Astrocyte (in vitro differentiated cells and primary cell): ENCODE results near the gene CFDP1. TPM values are rescaled to one million over a fixed set of nuclear protein-coding genes. Genes with fewer than 3 reads are reported as not detected.

Experiments
- DNase-seq: peaks from one replicate; pipeline ENCODE4 v3.0.0-alpha.2; 2010; ENCODE audit warnings: low read depth
- FAIRE-seq: peaks from 2 replicates; lab custom pipeline; 2011; peaks lifted over from hg19 to GRCh38; lab: Jason Lieb, UNC
- H2AFZ ChIP-seq: 2 replicates; pipeline ENCODE4 v1.6.0; 2012; ENCODE audit warnings: low read depth, low read length, inconsistent platforms
- H3K27ac ChIP-seq: 2 replicates; pipeline ENCODE4 v1.5.1; 2011; ENCODE audit warnings: low read depth, low read length, inconsistent platforms
- H3K27me3 ChIP-seq: 2 replicates; pipeline ENCODE4 v1.6.0; 2011; ENCODE audit warnings: low read length, inconsistent platforms; ENCODE audit not compliant: insufficient read depth
- H3K36me3 ChIP-seq: 2 replicates; pipeline ENCODE4 v1.5.1; 2011; ENCODE audit warnings: low read length, inconsistent platforms; ENCODE audit not compliant: insufficient read depth
- H3K4me1 ChIP-seq: 2 replicates; pipeline ENCODE4 v1.5.1; 2011; ENCODE audit warnings: low read length, inconsistent platforms; ENCODE audit not compliant: insufficient read depth
- H3K4me2 ChIP-seq: 2 replicates; pipeline ENCODE4 v1.6.0; 2012; ENCODE audit warnings: low read length, inconsistent platforms
- H3K4me3 ChIP-seq: 2 replicates; pipeline ENCODE4 v1.5.1; 2011; ENCODE audit warnings: low read depth, mild to moderate bottlenecking, low read length, inconsistent platforms; ENCODE audit not compliant: insufficient read depth
- H3K79me2 ChIP-seq: 2 replicates; pipeline ENCODE4 v1.6.0; 2012; ENCODE audit warnings: mild to moderate bottlenecking, low read length, inconsistent platforms; ENCODE audit not compliant: insufficient read depth
- H3K9ac ChIP-seq: 2 replicates; pipeline ENCODE4 v1.6.0; 2012; ENCODE audit warnings: mild to moderate bottlenecking, low read length, inconsistent platforms
- H3K9me3 ChIP-seq: 2 replicates; pipeline ENCODE4 v1.5.1; 2012; ENCODE audit warnings: low read depth, mild to moderate bottlenecking, low read length, inconsistent platforms; ENCODE audit not compliant: insufficient read depth
- H4K20me1 ChIP-seq: 2 replicates; pipeline ENCODE4 v1.6.0; 2012; ENCODE audit warnings: low read length, inconsistent platforms; ENCODE audit not compliant: insufficient read depth
- H3K27ac Mint-ChIP-seq: one replicate; pipeline ENCODE4 v1.8.0; 2021; ENCODE audit warnings: mild to moderate bottlenecking, mixed read lengths; ENCODE audit not compliant: unreplicated experiment
- H3K27me3 Mint-ChIP-seq: one replicate; pipeline ENCODE4 v1.8.0; 2021; ENCODE audit warnings: low read depth, mixed read lengths; ENCODE audit not compliant: unreplicated experiment
- H3K36me3 Mint-ChIP-seq: one replicate; pipeline ENCODE4 v1.8.0; 2021; ENCODE audit warnings: low read depth, mixed read lengths; ENCODE audit not compliant: unreplicated experiment
- H3K4me1 Mint-ChIP-seq: one replicate; pipeline ENCODE4 v1.8.0; 2021; ENCODE audit warnings: low read depth, mixed read lengths; ENCODE audit not compliant: unreplicated experiment
- H3K4me3 Mint-ChIP-seq: one replicate; pipeline ENCODE4 v1.8.0; 2021; ENCODE audit warnings: mild to moderate bottlenecking, moderate library complexity, mixed read lengths; ENCODE audit not compliant: unreplicated experiment
- H3K9me3 Mint-ChIP-seq: one replicate; pipeline ENCODE4 v1.8.0; 2021; ENCODE audit warnings: mild to moderate bottlenecking, mixed read lengths; ENCODE audit not compliant: unreplicated experiment
- EZH2 ChIP-seq: IDR thresholded peaks from 2 replicates; pipeline ENCODE4 v1.6.1; 2012; ENCODE audit warnings: mild to moderate bottlenecking, low read length, inconsistent platforms; ENCODE audit not compliant: insufficient read depth
- total RNA-seq: library from RNA; stranded (reverse); gene quantifications from 2 replicates; pipeline ENCODE4 v1.2.1, GENCODE V29; 2021
- TF ChIP-seq, protein P1 (sequence below): IDR thresholded peaks from 2 replicates; pipeline ENCODE4 v1.5.1; 2011; ENCODE audit warnings: low read depth, mild to moderate bottlenecking, inconsistent platforms, low read length, moderate library complexity; ENCODE audit not compliant: insufficient read depth

The CFDP1 gene
- total RNA-seq, 1 donor from 2014 or later, result 36.9 TPM

DNA sequence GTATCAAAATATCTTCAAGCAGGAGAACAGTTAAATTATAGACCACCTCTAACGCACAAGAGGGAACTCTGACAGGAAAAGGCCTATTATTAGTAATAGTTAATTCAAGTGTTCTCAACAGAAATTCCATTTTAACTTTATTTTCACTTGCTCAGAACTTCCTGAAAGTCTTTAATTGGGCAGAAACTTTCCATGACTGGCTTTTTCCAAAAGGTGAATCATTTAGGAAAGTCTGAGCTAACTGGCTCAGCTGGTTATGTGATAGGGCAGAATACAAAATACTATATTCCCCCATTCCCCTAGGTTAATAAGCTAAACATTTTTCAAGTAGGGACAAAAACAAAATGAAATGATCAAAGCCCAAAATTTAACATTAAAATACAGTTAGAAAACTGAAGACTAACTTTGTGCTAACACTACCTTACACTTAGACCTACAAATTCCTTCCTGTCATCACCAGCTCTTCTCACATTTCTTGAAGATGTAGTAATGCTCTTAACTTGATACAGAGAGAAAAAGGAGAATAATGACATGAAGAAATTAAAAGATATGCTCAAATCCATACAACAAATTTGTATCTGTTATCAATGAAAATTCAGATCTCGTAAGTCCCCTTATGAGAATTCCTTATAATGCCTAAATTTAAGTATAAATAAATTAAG, 31.0 kb downstream of the CFDP1 start:
- peak overlapping the region; percentile 66 for H3K9ac ChIP-seq
- H3K27ac Mint-ChIP-seq, result peak overlapping the region; percentile 99
- FAIRE-seq (no peak), DNase-seq (peak; percentile 80)
- peaks cover 21% of the 10 kb centered on the region for H3K4me1 Mint-ChIP-seq
- H3K27me3 Mint-ChIP-seq, result no peaks in the 10 kb centered on the region
- peaks cover 6% of the 10 kb centered on the region for H3K36me3 ChIP-seq
- peak overlapping the region; percentile 26 for H3K4me2 ChIP-seq
- H3K36me3 Mint-ChIP-seq, result peaks cover 4% of the 10 kb centered on the region
- peaks cover 12% of the 10 kb centered on the region for H3K4me1 ChIP-seq
- no peaks in the 10 kb centered on the region for H3K9me3 ChIP-seq
- H3K9me3 Mint-ChIP-seq, result no peaks in the 10 kb centered on the region
- H3K27me3 ChIP-seq, result no peaks in the 10 kb centered on the region
- no peaks in the 10 kb centered on the region for H4K20me1 ChIP-seq
- peak overlapping the region; percentile 57 for H3K4me3 Mint-ChIP-seq
- peak overlapping the region; percentile 85 for H3K27ac ChIP-seq
- TF ChIP-seq, protein P1, sequence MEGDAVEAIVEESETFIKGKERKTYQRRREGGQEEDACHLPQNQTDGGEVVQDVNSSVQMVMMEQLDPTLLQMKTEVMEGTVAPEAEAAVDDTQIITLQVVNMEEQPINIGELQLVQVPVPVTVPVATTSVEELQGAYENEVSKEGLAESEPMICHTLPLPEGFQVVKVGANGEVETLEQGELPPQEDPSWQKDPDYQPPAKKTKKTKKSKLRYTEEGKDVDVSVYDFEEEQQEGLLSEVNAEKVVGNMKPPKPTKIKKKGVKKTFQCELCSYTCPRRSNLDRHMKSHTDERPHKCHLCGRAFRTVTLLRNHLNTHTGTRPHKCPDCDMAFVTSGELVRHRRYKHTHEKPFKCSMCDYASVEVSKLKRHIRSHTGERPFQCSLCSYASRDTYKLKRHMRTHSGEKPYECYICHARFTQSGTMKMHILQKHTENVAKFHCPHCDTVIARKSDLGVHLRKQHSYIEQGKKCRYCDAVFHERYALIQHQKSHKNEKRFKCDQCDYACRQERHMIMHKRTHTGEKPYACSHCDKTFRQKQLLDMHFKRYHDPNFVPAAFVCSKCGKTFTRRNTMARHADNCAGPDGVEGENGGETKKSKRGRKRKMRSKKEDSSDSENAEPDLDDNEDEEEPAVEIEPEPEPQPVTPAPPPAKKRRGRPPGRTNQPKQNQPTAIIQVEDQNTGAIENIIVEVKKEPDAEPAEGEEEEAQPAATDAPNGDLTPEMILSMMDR, result no peak
- TF ChIP-seq EZH2, result no peak
- no peak overlapping the region for H2AFZ ChIP-seq
- peaks cover 6% of the 10 kb centered on the region for H3K79me2 ChIP-seq
- no peak overlapping the region for H3K4me3 ChIP-seq

- TF ChIP-seq, protein P1, result no peak
- no peak for TF ChIP-seq EZH2
- Mint-ChIP-seq H3K9me3 (no peaks in the 10 kb centered on the region), H3K4me3 (no peak overlapping the region), H3K27me3 (no peaks in the 10 kb centered on the region), H3K27ac (peak overlapping the region; percentile 99), H3K4me1 (peaks cover 21% of the 10 kb centered on the region), H3K36me3 (peaks cover 2% of the 10 kb centered on the region)
- no peak for FAIRE-seq
- Histone ChIP-seq H2AFZ (no peak overlapping the region), H3K36me3 (peaks cover 2% of the 10 kb centered on the region), H3K79me2 (peaks cover 6% of the 10 kb centered on the region), H3K9me3 (no peaks in the 10 kb centered on the region), H3K4me1 (peaks cover 12% of the 10 kb centered on the region), H4K20me1 (no peaks in the 10 kb centered on the region), H3K4me2 (peak overlapping the region; percentile 26), H3K27me3 (no peaks in the 10 kb centered on the region), H3K4me3 (no peak overlapping the region), H3K9ac (peak overlapping the region; percentile 66), H3K27ac (peak overlapping the region; percentile 85)
- no peak for DNase-seq
Measured at GRCh38 chr16:75401691-75402090, 31.6 kb downstream of the CFDP1 start.

DNA sequence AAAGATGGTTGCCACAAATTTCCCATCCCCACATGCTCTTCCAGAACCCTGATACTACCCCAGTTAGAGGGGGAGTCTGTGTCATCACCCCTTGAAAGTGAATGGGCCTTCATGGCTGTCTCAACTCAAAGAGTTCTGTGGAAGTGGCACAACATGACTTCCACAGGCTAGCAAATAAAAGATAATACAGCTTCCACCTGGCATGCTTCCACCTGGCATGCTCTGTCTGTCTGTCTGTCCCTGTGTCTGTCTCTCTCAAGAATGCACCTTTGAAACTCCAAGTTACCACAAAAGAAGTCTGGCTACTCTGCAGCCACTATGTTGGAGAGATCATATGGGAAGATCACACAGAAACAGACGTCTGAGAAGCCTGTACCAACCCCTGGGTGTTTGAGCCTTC, 35.0 kb downstream of the CFDP1 start:
- Histone ChIP-seq H2AFZ (no peak overlapping the region), H3K9me3 (no peaks in the 10 kb centered on the region), H3K27me3 (no peaks in the 10 kb centered on the region), H3K79me2 (peaks cover 6% of the 10 kb centered on the region), H3K4me1 (peaks cover 12% of the 10 kb centered on the region), H3K36me3 (peaks cover 9% of the 10 kb centered on the region), H3K4me3 (no peak overlapping the region), H3K9ac (no peak overlapping the region), H3K27ac (no peak overlapping the region), H4K20me1 (no peaks in the 10 kb centered on the region), H3K4me2 (no peak overlapping the region)
- no peak overlapping the region for H3K4me3 Mint-ChIP-seq
- H3K4me1 Mint-ChIP-seq, result peaks cover 21% of the 10 kb centered on the region
- H3K27me3 Mint-ChIP-seq, result no peaks in the 10 kb centered on the region
- no peak for FAIRE-seq
- peaks cover 9% of the 10 kb centered on the region for H3K36me3 Mint-ChIP-seq
- H3K27ac Mint-ChIP-seq, result peak overlapping the region; percentile 34
- TF ChIP-seq, protein P1, result no peak
- no peak for TF ChIP-seq EZH2
- H3K9me3 Mint-ChIP-seq, result no peaks in the 10 kb centered on the region
- no peak for DNase-seq
